MM.1S (cell line): ENCODE results near the gene CLASP1.

Experiments
- DNase-seq: peaks from one replicate; pipeline ENCODE4 v3.0.0-alpha.2; 2015
- H2AFZ ChIP-seq: fragments of 300-600 bp; sonication (generic); 2 replicates; pipeline ENCODE4 v1.6.0; 2016; ENCODE audit warnings: antibody characterized with exemption, low read length
- H3F3A ChIP-seq: fragments of 300-600 bp; sonication (generic); 2 replicates; pipeline ENCODE4 v1.6.1; 2016; ENCODE audit warnings: mild to moderate bottlenecking, antibody characterized with exemption, low read length, moderate library complexity, mixed read lengths; ENCODE audit not compliant: insufficient read depth
- H3K27ac ChIP-seq: fragments of 300-600 bp; sonication (generic); 2 replicates; pipeline ENCODE4 v1.5.1; 2016; ENCODE audit warnings: mild to moderate bottlenecking, low read length
- H3K27me3 ChIP-seq: fragments of 300-600 bp; sonication (generic); replicated peaks from 2 replicates; pipeline ENCODE4 v1.6.0; 2016; ENCODE audit warnings: low read length; ENCODE audit not compliant: insufficient read depth
- H3K36me3 ChIP-seq: fragments of 300-600 bp; sonication (generic); replicated peaks from 2 replicates; pipeline ENCODE4 v1.6.1; 2016; ENCODE audit warnings: mild to moderate bottlenecking, low read length, mixed read lengths; ENCODE audit not compliant: insufficient read depth
- H3K4me1 ChIP-seq: fragments of 300-600 bp; sonication (generic); 2 replicates; pipeline ENCODE4 v1.6.1; 2016; ENCODE audit warnings: low read length, mixed read lengths
- H3K4me2 ChIP-seq: fragments of 300-600 bp; sonication (generic); 2 replicates; pipeline ENCODE4 v1.6.0; 2016; ENCODE audit warnings: low read depth, low read length
- H3K4me3 ChIP-seq: fragments of 300-600 bp; sonication (generic); 2 replicates; pipeline ENCODE4 v1.5.1; 2016; ENCODE audit warnings: low read length, mixed read lengths
- H3K79me2 ChIP-seq: fragments of 300-600 bp; sonication (generic); 2 replicates; pipeline ENCODE4 v1.6.1; 2016; ENCODE audit warnings: mixed run types, low read length, mixed read lengths
- H3K9ac ChIP-seq: fragments of 300-600 bp; sonication (generic); 2 replicates; pipeline ENCODE4 v1.6.1; 2016; ENCODE audit warnings: low read length, mixed read lengths
- H3K9me2 ChIP-seq: fragments of 300-600 bp; sonication (generic); replicated peaks from 2 replicates; pipeline ENCODE4 v1.6.1; 2016; ENCODE audit warnings: mild to moderate bottlenecking, low read length, mixed read lengths; ENCODE audit not compliant: insufficient read depth
- H3K9me3 ChIP-seq: fragments of 300-600 bp; sonication (generic); replicated peaks from 2 replicates; pipeline ENCODE4 v1.6.1; 2016; ENCODE audit warnings: mild to moderate bottlenecking, low read length, mixed read lengths; ENCODE audit not compliant: insufficient read depth
- H4K20me1 ChIP-seq: fragments of 300-600 bp; sonication (generic); 2 replicates; pipeline ENCODE4 v1.6.1; 2016; ENCODE audit warnings: mild to moderate bottlenecking, low read length, moderate library complexity, mixed read lengths; ENCODE audit not compliant: insufficient read depth
- EZH2 ChIP-seq: fragments of 300-600 bp; sonication (generic); optimal IDR thresholded peaks from 2 replicates; pipeline ENCODE3; 2017; ENCODE audit warnings: low read depth, mild to moderate bottlenecking, antibody characterized with exemption, low read length, mixed read lengths
- EZH2phosphoT487 ChIP-seq: fragments of 300-600 bp; sonication (generic); IDR thresholded peaks from 2 replicates; pipeline ENCODE4 v1.6.1; 2018; ENCODE audit warnings: antibody characterized with exemption, low read length
- TF ChIP-seq, protein P1 (sequence below): fragments of 300-600 bp; sonication (generic); IDR thresholded peaks from 2 replicates; pipeline ENCODE4 v1.5.1; 2016; ENCODE audit warnings: antibody characterized with exemption, low read length, mixed read lengths

Gene CLASP1

DNA sequence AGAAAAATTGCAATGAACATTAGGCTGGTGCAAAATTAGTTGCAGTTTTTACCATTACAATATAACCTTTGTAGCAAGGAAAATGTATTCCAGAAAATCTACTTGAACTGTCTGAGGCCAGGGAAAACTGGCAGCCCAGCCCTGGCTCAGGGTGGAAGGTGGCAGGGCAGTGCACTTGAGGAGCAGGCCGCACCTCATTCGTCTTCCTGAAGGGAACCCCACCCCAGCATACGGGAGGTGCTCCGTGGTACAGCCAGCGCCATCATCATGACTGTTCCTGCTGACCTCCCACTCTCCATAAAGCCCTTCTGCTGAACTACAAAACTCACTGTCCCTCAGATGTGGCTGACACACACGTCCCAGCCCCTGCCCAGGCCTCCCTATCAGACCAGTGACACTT, 298.4 kb downstream of the CLASP1 start:
- Histone ChIP-seq H4K20me1 (no peaks in the 10 kb centered on the region), H3K36me3 (no peaks in the 10 kb centered on the region), H3K27ac (no peak overlapping the region), H3K27me3 (no peaks in the 10 kb centered on the region), H3K79me2 (no peaks in the 10 kb centered on the region), H3K4me2 (no peak overlapping the region), H3K4me1 (no peaks in the 10 kb centered on the region), H2AFZ (no peak overlapping the region), H3K9me2 (no peaks in the 10 kb centered on the region), H3K9me3 (no peaks in the 10 kb centered on the region), H3K9ac (no peak overlapping the region), H3K4me3 (no peak overlapping the region), H3F3A (no peaks in the 10 kb centered on the region)
- DNase-seq = no peak
- TF ChIP-seq, protein P1, sequence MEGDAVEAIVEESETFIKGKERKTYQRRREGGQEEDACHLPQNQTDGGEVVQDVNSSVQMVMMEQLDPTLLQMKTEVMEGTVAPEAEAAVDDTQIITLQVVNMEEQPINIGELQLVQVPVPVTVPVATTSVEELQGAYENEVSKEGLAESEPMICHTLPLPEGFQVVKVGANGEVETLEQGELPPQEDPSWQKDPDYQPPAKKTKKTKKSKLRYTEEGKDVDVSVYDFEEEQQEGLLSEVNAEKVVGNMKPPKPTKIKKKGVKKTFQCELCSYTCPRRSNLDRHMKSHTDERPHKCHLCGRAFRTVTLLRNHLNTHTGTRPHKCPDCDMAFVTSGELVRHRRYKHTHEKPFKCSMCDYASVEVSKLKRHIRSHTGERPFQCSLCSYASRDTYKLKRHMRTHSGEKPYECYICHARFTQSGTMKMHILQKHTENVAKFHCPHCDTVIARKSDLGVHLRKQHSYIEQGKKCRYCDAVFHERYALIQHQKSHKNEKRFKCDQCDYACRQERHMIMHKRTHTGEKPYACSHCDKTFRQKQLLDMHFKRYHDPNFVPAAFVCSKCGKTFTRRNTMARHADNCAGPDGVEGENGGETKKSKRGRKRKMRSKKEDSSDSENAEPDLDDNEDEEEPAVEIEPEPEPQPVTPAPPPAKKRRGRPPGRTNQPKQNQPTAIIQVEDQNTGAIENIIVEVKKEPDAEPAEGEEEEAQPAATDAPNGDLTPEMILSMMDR = no peak

DNA sequence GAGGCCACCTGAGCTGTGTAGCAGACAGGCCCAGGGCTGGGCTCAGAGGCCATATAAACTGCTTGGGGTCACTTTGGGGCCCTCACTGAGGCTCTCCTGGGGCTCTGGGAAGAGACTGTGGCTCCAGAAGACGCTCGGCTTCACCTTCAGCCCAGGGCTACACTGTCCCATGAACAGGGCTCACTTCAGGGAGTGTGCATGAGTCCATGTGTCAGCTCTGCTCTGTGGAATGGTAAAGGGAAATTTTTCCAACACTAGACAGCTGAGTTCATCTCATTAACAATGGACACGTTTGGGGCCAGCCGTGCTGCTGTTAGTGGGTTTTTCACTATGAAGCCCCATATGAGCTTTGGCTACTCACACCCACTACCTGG, 298.9 kb downstream of the CLASP1 start:
- no peak for DNase-seq
- Histone ChIP-seq H3K36me3 (no peaks in the 10 kb centered on the region), H3K79me2 (no peaks in the 10 kb centered on the region), H3K4me2 (no peak overlapping the region), H3K4me3 (no peak overlapping the region), H3K9me3 (no peaks in the 10 kb centered on the region), H3K27ac (no peak overlapping the region), H3K4me1 (no peaks in the 10 kb centered on the region), H3K27me3 (no peaks in the 10 kb centered on the region), H3F3A (no peaks in the 10 kb centered on the region), H3K9ac (no peak overlapping the region), H3K9me2 (no peaks in the 10 kb centered on the region), H2AFZ (no peak overlapping the region), H4K20me1 (no peaks in the 10 kb centered on the region)
- TF ChIP-seq EZH2 (no peak), EZH2phosphoT487 (no peak)
- TF ChIP-seq, protein P1 = no peak

DNA sequence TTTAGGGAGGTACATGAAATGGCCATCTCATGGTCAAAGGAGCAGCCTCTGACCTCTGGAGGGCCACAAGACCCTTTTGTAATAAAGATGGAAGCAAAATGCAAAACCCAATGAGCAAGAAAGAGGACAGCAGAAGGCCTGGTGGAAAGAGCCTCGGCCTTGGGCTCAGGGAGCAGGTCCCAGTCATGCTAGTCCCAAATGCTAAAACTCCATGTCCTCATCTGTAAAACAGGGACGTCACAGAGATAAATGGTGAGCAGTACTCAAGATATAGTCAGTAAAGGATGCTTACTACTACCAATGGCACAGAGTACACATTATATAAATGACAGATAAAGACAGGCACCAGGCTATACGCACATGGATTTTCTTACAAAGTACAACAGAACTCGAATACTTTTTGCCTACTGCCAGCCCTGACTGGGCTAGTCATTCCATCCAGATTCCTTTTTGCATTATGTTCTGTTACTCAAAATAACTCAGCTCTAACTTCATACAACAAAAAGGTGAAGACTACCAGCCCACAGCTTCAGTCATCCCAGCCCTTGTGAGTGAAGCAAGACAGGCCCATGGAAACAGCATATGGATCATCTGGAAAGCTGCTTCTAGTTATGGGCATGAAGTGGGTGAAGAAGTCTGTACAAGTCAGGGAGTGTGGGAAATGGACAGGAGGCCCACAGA, 299.4 kb downstream of the CLASP1 start:
- Histone ChIP-seq H3K36me3 (no peaks in the 10 kb centered on the region), H3K4me3 (no peak overlapping the region), H4K20me1 (no peaks in the 10 kb centered on the region), H3K79me2 (no peaks in the 10 kb centered on the region), H3K4me1 (no peaks in the 10 kb centered on the region), H3K9me2 (no peaks in the 10 kb centered on the region), H3K27ac (no peak overlapping the region), H3K27me3 (no peaks in the 10 kb centered on the region), H3K9ac (no peak overlapping the region), H2AFZ (no peak overlapping the region), H3K9me3 (no peaks in the 10 kb centered on the region), H3F3A (no peaks in the 10 kb centered on the region), H3K4me2 (no peak overlapping the region)
- TF ChIP-seq, protein P1 = no peak
- TF ChIP-seq EZH2phosphoT487 (no peak), EZH2 (no peak)
- no peak for DNase-seq
